GM23338 (cell line): ENCODE measurements around the gene KCNMB1. TPM values are rescaled to one million over a fixed set of nuclear protein-coding genes. Genes with fewer than 3 reads are reported as not detected.

Experiments
- ATAC-seq: fragments of 200-7000 bp; cut with Tn5 transposase; 3 replicates; pipeline ENCODE4 v1.9.1; 2020
- DNase-seq: peaks from one replicate; pipeline ENCODE4 v3.0.0-alpha.2; 2015; ENCODE audit warnings: low spot score
- H2AFZ ChIP-seq: fragments of 200-600 bp; sonication (generic); 2 replicates; pipeline ENCODE4 v1.8.0; 2016; ENCODE audit warnings: antibody characterized with exemption, mild to moderate bottlenecking, moderate library complexity
- H3F3A ChIP-seq: fragments of 200-600 bp; sonication (generic); replicated peaks from 2 replicates; pipeline ENCODE4 v1.8.0; 2017; ENCODE audit warnings: antibody characterized with exemption, mixed run types, low read depth
- H3K27ac ChIP-seq: fragments of 200-600 bp; sonication (generic); 2 replicates; pipeline ENCODE4 v1.6.1; 2016; ENCODE audit warnings: low read depth
- H3K27me3 ChIP-seq: fragments of 200-600 bp; sonication (generic); 2 replicates; pipeline ENCODE4 v1.8.0; 2016; ENCODE audit warnings: mild to moderate bottlenecking, mixed run types, moderate library complexity; ENCODE audit not compliant: insufficient read depth
- H3K36me3 ChIP-seq: fragments of 200-600 bp; sonication (generic); 2 replicates; pipeline ENCODE4 v1.8.0; 2016; ENCODE audit warnings: mild to moderate bottlenecking; ENCODE audit not compliant: insufficient read depth
- H3K4me1 ChIP-seq: fragments of 200-600 bp; sonication (generic); 2 replicates; pipeline ENCODE4 v1.8.0; 2016; ENCODE audit warnings: mild to moderate bottlenecking, moderate library complexity; ENCODE audit not compliant: insufficient read depth
- H3K4me2 ChIP-seq: fragments of 200-600 bp; sonication (generic); 2 replicates; pipeline ENCODE4 v1.7.1; 2017; ENCODE audit warnings: mixed run types
- H3K4me3 ChIP-seq: fragments of 200-600 bp; sonication (generic); 2 replicates; pipeline ENCODE4 v1.6.1; 2016; ENCODE audit warnings: mixed run types
- H3K79me2 ChIP-seq: fragments of 200-600 bp; sonication (generic); replicated peaks from 2 replicates; pipeline ENCODE4 v1.8.0; 2017; ENCODE audit warnings: mild to moderate bottlenecking; ENCODE audit not compliant: insufficient read depth
- H3K9me2 ChIP-seq: fragments of 200-600 bp; sonication (generic); 2 replicates; pipeline ENCODE4 v1.8.0; 2017; ENCODE audit not compliant: insufficient read depth
- H4K20me1 ChIP-seq: fragments of 200-600 bp; sonication (generic); replicated peaks from 2 replicates; pipeline ENCODE4 v1.8.0; 2017; ENCODE audit warnings: mild to moderate bottlenecking; ENCODE audit not compliant: insufficient read depth
- H3K27ac Mint-ChIP-seq: 2 replicates; pipeline ENCODE4 v1.8.0; 2020; ENCODE audit warnings: inconsistent platforms, mild to moderate bottlenecking, moderate library complexity, mixed read lengths
- H3K27me3 Mint-ChIP-seq: 3 replicates; pipeline ENCODE4 v1.8.0; 2022; ENCODE audit warnings: low read depth, mild to moderate bottlenecking, moderate library complexity, mixed read lengths, inconsistent platforms; ENCODE audit not compliant: insufficient read depth, poor library complexity
- H3K36me3 Mint-ChIP-seq: 3 replicates; pipeline ENCODE4 v1.8.0; 2021; ENCODE audit warnings: low read depth, mild to moderate bottlenecking, inconsistent platforms, moderate library complexity, mixed read lengths
- H3K4me1 Mint-ChIP-seq: 3 replicates; pipeline ENCODE4 v1.8.0; 2020; ENCODE audit warnings: mild to moderate bottlenecking, inconsistent platforms, mixed read lengths
- H3K4me3 Mint-ChIP-seq: 3 replicates; pipeline ENCODE4 v1.8.0; 2021; ENCODE audit warnings: moderate library complexity, mild to moderate bottlenecking, inconsistent platforms, mixed read lengths
- H3K9me3 Mint-ChIP-seq: 3 replicates; pipeline ENCODE4 v1.8.0; 2020; ENCODE audit warnings: moderate library complexity, mild to moderate bottlenecking, inconsistent platforms, mixed read lengths
- EZH2 ChIP-seq: fragments of 200-600 bp; sonication (generic); IDR thresholded peaks from one replicate; pipeline ENCODE4 v1.8.0; 2017; ENCODE audit warnings: antibody characterized with exemption, mild to moderate bottlenecking, low read depth; ENCODE audit not compliant: unreplicated experiment
- EZH2phosphoT487 ChIP-seq: fragments of 200-600 bp; sonication (generic); IDR thresholded peaks from one replicate; pipeline ENCODE4 v1.8.1; 2018; ENCODE audit warnings: antibody characterized with exemption; ENCODE audit not compliant: unreplicated experiment
- POLR2AphosphoS5 ChIP-seq: IDR thresholded peaks from 2 replicates; pipeline ENCODE4 v1.6.1; 2016; ENCODE audit warnings: antibody characterized with exemption, low read depth
- ZNF462 ChIP-seq: fragments of 250-450 bp; sonication (Bioruptor Pico); IDR thresholded peaks from 2 replicates; pipeline ENCODE4 v1.5.0; 2020; ENCODE audit warnings: mild to moderate bottlenecking, moderate library complexity
- polyA plus RNA-seq: library from polyadenylated mRNA; unstranded; fragments of >200 nt; fragmentation: Nextera tagmentation; extraction: Ambion mirVana; gene quantifications from 2 replicates; pipeline ENCODE4 v1.2.1, GENCODE V29; 2016
- total RNA-seq: library from RNA; depleted of rRNA; stranded (reverse); fragments of >200 nt; shearing (Covaris generic); gene quantifications from 2 replicates; pipeline ENCODE4 v1.2.3, GENCODE V29; 2014
- TF ChIP-seq, protein P1 (sequence below): IDR thresholded peaks from 2 replicates; pipeline ENCODE4 v1.6.1; 2016; ENCODE audit warnings: antibody characterized with exemption

The KCNMB1 gene
- total and polyA plus RNA-seq, 2 experiments from 2014 or later = 0.17 to 0.19 TPM

GRCh38 chr5:170418736-170419135 is 29.6 kb upstream of the KCNMB1 start:
- peaks cover 8% of the 10 kb centered on the region for H3K4me1 Mint-ChIP-seq
- ATAC-seq = no peak
- no peaks in the 10 kb centered on the region for H4K20me1 ChIP-seq

More at GRCh38 chr5:170418736-170419135, 29.6 kb upstream of the KCNMB1 start:
- no peaks in the 10 kb centered on the region for H3K9me3 Mint-ChIP-seq
- H3K36me3 ChIP-seq = no peaks in the 10 kb centered on the region; the same call in 1 of the 2 replicates
- TF ChIP-seq ZNF462 (CRISPR knock-in tag) (no peak), EZH2phosphoT487 (no peak), EZH2 (no peak), POLR2AphosphoS5 (no peak)
- TF ChIP-seq, protein P1, sequence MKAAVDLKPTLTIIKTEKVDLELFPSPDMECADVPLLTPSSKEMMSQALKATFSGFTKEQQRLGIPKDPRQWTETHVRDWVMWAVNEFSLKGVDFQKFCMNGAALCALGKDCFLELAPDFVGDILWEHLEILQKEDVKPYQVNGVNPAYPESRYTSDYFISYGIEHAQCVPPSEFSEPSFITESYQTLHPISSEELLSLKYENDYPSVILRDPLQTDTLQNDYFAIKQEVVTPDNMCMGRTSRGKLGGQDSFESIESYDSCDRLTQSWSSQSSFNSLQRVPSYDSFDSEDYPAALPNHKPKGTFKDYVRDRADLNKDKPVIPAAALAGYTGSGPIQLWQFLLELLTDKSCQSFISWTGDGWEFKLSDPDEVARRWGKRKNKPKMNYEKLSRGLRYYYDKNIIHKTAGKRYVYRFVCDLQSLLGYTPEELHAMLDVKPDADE = no peak
- no peak overlapping the region for H3K4me3 ChIP-seq
- no peaks in the 10 kb centered on the region for H3F3A ChIP-seq
- H3K27me3 ChIP-seq = no peaks in the 10 kb centered on the region
- H3K9me2 ChIP-seq = no peaks in the 10 kb centered on the region
- H3K4me1 ChIP-seq = no peaks in the 10 kb centered on the region
- H2AFZ ChIP-seq = no peak overlapping the region
- no peaks in the 10 kb centered on the region for H3K36me3 Mint-ChIP-seq
- no peak overlapping the region for H3K4me3 Mint-ChIP-seq
- no peak for DNase-seq
- H3K27me3 Mint-ChIP-seq = peaks cover 11% of the 10 kb centered on the region
- H3K27ac ChIP-seq = no peak overlapping the region
- no peaks in the 10 kb centered on the region for H3K79me2 ChIP-seq
- H3K4me2 ChIP-seq = no peak overlapping the region
- H3K27ac Mint-ChIP-seq = no peak overlapping the region
